ENCODE results near the gene DNPH1.
A peak's percentile ranks its signal among the peaks of the same experiment; 100 is the strongest.

Gene DNPH1

GRCh38 chr6:43243664-43244321 is 14.5 kb upstream of the DNPH1 start:
- no peak for DNase-seq

- peak; percentile 38 for DNase-seq
These were observed 13.8 kb upstream of the DNPH1 start, which contains the start of gene TTBK1 for GRCh38 chr6:43242908-43243663. TTBK1 (plus strand) TSS chr6:43243481; CDS start chr6:43246661, 3,180 bp downstream.

- DNase-seq: no peak
These were observed 12.2 kb upstream of the DNPH1 start for GRCh38 chr6:43241446-43241845.

GRCh38 chr6:43240950-43241349 is 11.7 kb upstream of the DNPH1 start:
- DNase-seq: no peak

- no peak for DNase-seq
These were observed 9.8 kb upstream of the DNPH1 start for GRCh38 chr6:43239054-43239453.

- no peak for DNase-seq
These were observed 6.6 kb upstream of the DNPH1 start for GRCh38 chr6:43235841-43236240.

- no peak for DNase-seq
These were observed 2.6 kb upstream of the DNPH1 start for GRCh38 chr6:43231735-43232450.

GRCh38 chr6:43231053-43231452 is 1.8 kb upstream of the DNPH1 start:
- no peak for DNase-seq

GRCh38 chr6:43229803-43230620 is 731 bp upstream of the DNPH1 start:
- no peak for DNase-seq

- DNase-seq: no peak
These were observed 3.0 kb downstream of the DNPH1 start for GRCh38 chr6:43226192-43226851.

GRCh38 chr6:43223175-43223574 is 6.1 kb downstream of the DNPH1 start:
- no peak for DNase-seq

- no peak for DNase-seq
These were observed 6.7 kb downstream of the DNPH1 start for GRCh38 chr6:43222418-43223059.

GRCh38 chr6:43221046-43221972 is 8.0 kb downstream of the DNPH1 start:
- DNase-seq: no peak

- DNase-seq: no peak
These were observed 8.8 kb downstream of the DNPH1 start for GRCh38 chr6:43220439-43220951.

GRCh38 chr6:43219814-43220213 is 9.5 kb downstream of the DNPH1 start:
- DNase-seq: no peak

GRCh38 chr6:43219119-43219518 is 10.2 kb downstream of the DNPH1 start:
- no peak for DNase-seq

- no peak for DNase-seq
These were observed 11.9 kb downstream of the DNPH1 start for GRCh38 chr6:43217351-43217750.

- no peak for DNase-seq
These were observed 13.1 kb downstream of the DNPH1 start for GRCh38 chr6:43216200-43216599.

GRCh38 chr6:43215066-43215465 is 14.2 kb downstream of the DNPH1 start:
- DNase-seq: no peak

GRCh38 chr6:43213431-43213830 is 15.8 kb downstream of the DNPH1 start:
- DNase-seq: no peak
